ES-I3 (cell line): Measurements from ENCODE around the gene CRTC1.

Experiments used
- H3K36me3 ChIP-seq: 2 replicates; pipeline ENCODE4 v1.6.1; 2013; ENCODE audit warnings: mild to moderate bottlenecking, low read length, control low read depth, moderate library complexity; ENCODE audit not compliant: insufficient read depth
- H3K4me1 ChIP-seq: 2 replicates; pipeline ENCODE4 v1.6.1; 2013; ENCODE audit warnings: mild to moderate bottlenecking, control low read depth, low read length; ENCODE audit not compliant: insufficient read depth
- H3K9ac ChIP-seq: 2 replicates; pipeline ENCODE4 v1.6.1; 2013; ENCODE audit warnings: low read depth, mild to moderate bottlenecking, low read length, moderate library complexity
- H3K9me3 ChIP-seq: 2 replicates; pipeline ENCODE4 v1.6.1; 2013; ENCODE audit warnings: mild to moderate bottlenecking, low read length, moderate library complexity; ENCODE audit not compliant: control insufficient read depth, insufficient read depth

CRTC1 gene

GRCh38 chr19:18659281-18660050 lies 24.0 kb upstream of the CRTC1 start:
- peaks cover 21% of the 10 kb centered on the region for H3K4me1 ChIP-seq
- no peak overlapping the region for H3K9ac ChIP-seq
- H3K9me3 ChIP-seq, result no peaks in the 10 kb centered on the region
- no peaks in the 10 kb centered on the region for H3K36me3 ChIP-seq

- H3K36me3 ChIP-seq, result no peaks in the 10 kb centered on the region
- no peaks in the 10 kb centered on the region for H3K9me3 ChIP-seq
- no peak overlapping the region for H3K9ac ChIP-seq
- H3K4me1 ChIP-seq, result peaks cover 21% of the 10 kb centered on the region
These were observed 23.2 kb upstream of the CRTC1 start for GRCh38 chr19:18660051-18660910.

GRCh38 chr19:18660939-18661670 lies 22.4 kb upstream of the CRTC1 start:
- no peak overlapping the region for H3K9ac ChIP-seq
- no peaks in the 10 kb centered on the region for H3K36me3 ChIP-seq
- no peaks in the 10 kb centered on the region for H3K9me3 ChIP-seq
- peaks cover 21% of the 10 kb centered on the region for H3K4me1 ChIP-seq

- Histone ChIP-seq H3K9ac (0 out of 2 replicates have a peak overlapping the region, but pooled peaks have one; percentile 13), H3K9me3 (no peaks in the 10 kb centered on the region), H3K4me1 (peaks cover 12% of the 10 kb centered on the region), H3K36me3 (no peaks in the 10 kb centered on the region)
These were observed 20.3 kb upstream of the CRTC1 start for GRCh38 chr19:18662972-18663732.

- Histone ChIP-seq H3K4me1 (peaks cover 12% of the 10 kb centered on the region), H3K36me3 (no peaks in the 10 kb centered on the region), H3K9ac (no peak overlapping the region), H3K9me3 (no peaks in the 10 kb centered on the region)
These were observed 19.4 kb upstream of the CRTC1 start for GRCh38 chr19:18663940-18664530.

- Histone ChIP-seq H3K9ac (no peak overlapping the region), H3K4me1 (peaks cover 6% of the 10 kb centered on the region), H3K9me3 (no peaks in the 10 kb centered on the region), H3K36me3 (no peaks in the 10 kb centered on the region; the same call in 1 of the 2 replicates)
These were observed 17.7 kb upstream of the CRTC1 start for GRCh38 chr19:18665771-18666202.

- no peaks in the 10 kb centered on the region; the same call in 1 of the 2 replicates for H3K36me3 ChIP-seq
- no peak overlapping the region for H3K9ac ChIP-seq
- peaks cover 6% of the 10 kb centered on the region for H3K4me1 ChIP-seq
- H3K9me3 ChIP-seq, result no peaks in the 10 kb centered on the region
These were observed 17.2 kb upstream of the CRTC1 start for GRCh38 chr19:18666317-18666716.

GRCh38 chr19:18666784-18667183 lies 16.7 kb upstream of the CRTC1 start:
- peaks cover 6% of the 10 kb centered on the region for H3K4me1 ChIP-seq
- no peaks in the 10 kb centered on the region for H3K9me3 ChIP-seq
- H3K9ac ChIP-seq, result no peak overlapping the region
- no peaks in the 10 kb centered on the region; the same call in 1 of the 2 replicates for H3K36me3 ChIP-seq

GRCh38 chr19:18667531-18668251 lies 15.8 kb upstream of the CRTC1 start:
- H3K9ac ChIP-seq, result no peak overlapping the region
- peaks cover 6% of the 10 kb centered on the region for H3K4me1 ChIP-seq
- H3K9me3 ChIP-seq, result no peaks in the 10 kb centered on the region
- no peaks in the 10 kb centered on the region; the same call in 1 of the 2 replicates for H3K36me3 ChIP-seq

- Histone ChIP-seq H3K36me3 (no peaks in the 10 kb centered on the region; the same call in 1 of the 2 replicates), H3K9me3 (no peaks in the 10 kb centered on the region), H3K4me1 (peaks cover under 1% of the 10 kb centered on the region; the same call in 1 of the 2 replicates), H3K9ac (no peak overlapping the region)
These were observed 15.2 kb upstream of the CRTC1 start for GRCh38 chr19:18668252-18668631.

GRCh38 chr19:18668744-18669523 lies 14.5 kb upstream of the CRTC1 start:
- Histone ChIP-seq H3K9me3 (no peaks in the 10 kb centered on the region), H3K36me3 (no peaks in the 10 kb centered on the region; the same call in 1 of the 2 replicates), H3K9ac (no peak overlapping the region), H3K4me1 (no peaks in the 10 kb centered on the region)

- Histone ChIP-seq H3K36me3 (no peaks in the 10 kb centered on the region; the same call in 1 of the 2 replicates), H3K9me3 (no peaks in the 10 kb centered on the region), H3K4me1 (no peaks in the 10 kb centered on the region), H3K9ac (no peak overlapping the region)
These were observed 14.0 kb upstream of the CRTC1 start for GRCh38 chr19:18669524-18669817.
